ENCODE measurements around the gene LZTR1.
"Not testable (repeated sequence)": the region's sequence is repeated elsewhere in the genome, so short reads cannot be mapped to it uniquely, and the experiment has no call there.

Gene LZTR1

GRCh38 chr22:21038405-21038804 is 56.3 kb downstream of the LZTR1 start:
- Histone ChIP-seq H3K36me3 (ENCODE audit: control insufficient read depth, insufficient read depth, low read length) (no peaks in the 10 kb centered on the region), H3K9ac (ENCODE audit: low read length) (no peak overlapping the region), H3K4me3 (ENCODE audit: low read depth, low read length) (no peak overlapping the region), H3K4me1 (ENCODE audit: control insufficient read depth, insufficient read depth, low read length) (no peaks in the 10 kb centered on the region; the same call in 1 of the 2 replicates), H3K27ac (ENCODE audit: low read depth, low read length) (no peak overlapping the region), H3K27me3 (ENCODE audit: control insufficient read depth, insufficient read depth, low read length) (peaks cover 7% of the 10 kb centered on the region; the same call in 1 of the 2 replicates), H3K9me3 (ENCODE audit: control insufficient read depth, insufficient read depth, low read depth, low read length) (no peaks in the 10 kb centered on the region)

DNA sequence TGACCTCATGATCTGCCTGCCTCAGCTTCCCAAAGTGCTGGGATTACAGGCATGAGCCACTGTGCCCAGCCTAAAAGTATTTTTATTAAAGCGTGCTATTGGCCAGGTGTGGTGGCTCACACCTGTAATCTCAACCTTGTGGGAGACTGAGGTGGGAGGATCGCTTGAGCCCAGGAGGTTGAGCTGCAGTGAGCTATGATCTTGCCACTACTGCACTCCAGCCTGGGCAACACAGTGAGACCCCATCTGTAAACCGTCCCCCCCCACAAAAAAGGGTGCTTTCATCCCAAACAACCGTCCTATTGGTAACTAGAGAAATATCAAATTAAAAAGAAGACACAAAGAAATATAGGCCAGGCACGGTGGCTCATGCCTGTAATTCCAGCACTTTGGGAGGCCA is 57.1 kb downstream of the LZTR1 start:
- not testable (repeated sequence) for H3K27me3 ChIP-seq (ENCODE audit: control insufficient read depth, insufficient read depth, low read length); H3K4me1 ChIP-seq (ENCODE audit: control insufficient read depth, insufficient read depth, low read length); H3K9me3 ChIP-seq (ENCODE audit: control insufficient read depth, insufficient read depth, low read depth, low read length); H3K4me3 ChIP-seq (ENCODE audit: low read depth, low read length); H3K9ac ChIP-seq (ENCODE audit: low read length); H3K36me3 ChIP-seq (ENCODE audit: control insufficient read depth, insufficient read depth, low read length); H3K27ac ChIP-seq (ENCODE audit: low read depth, low read length)

DNA sequence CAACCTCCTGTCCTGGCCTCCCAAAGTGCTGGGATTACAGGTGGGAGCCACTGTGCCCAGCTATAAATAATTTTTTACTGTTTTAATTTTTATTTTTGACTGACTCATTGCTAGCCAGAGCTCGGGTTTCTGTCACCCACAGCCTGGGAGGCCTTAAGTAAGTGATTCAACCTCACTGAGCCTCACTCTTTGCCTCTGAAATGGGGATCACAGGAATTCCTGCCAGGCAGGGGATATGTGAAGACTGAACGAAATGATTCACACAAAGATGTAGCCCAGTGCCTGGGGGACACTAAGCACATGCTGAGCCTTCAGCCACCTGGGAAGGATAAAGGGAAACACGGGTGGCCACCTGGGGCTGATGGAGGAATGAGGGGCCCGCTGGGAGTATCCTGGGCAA is 59.8 kb downstream of the LZTR1 start:
- Histone ChIP-seq H3K9ac (ENCODE audit: low read length) (no peak overlapping the region), H3K36me3 (ENCODE audit: control insufficient read depth, insufficient read depth, low read length) (no peaks in the 10 kb centered on the region), H3K4me1 (ENCODE audit: control insufficient read depth, insufficient read depth, low read length) (peaks cover 13% of the 10 kb centered on the region), H3K27ac (ENCODE audit: low read depth, low read length) (no peak overlapping the region), H3K4me3 (ENCODE audit: low read depth, low read length) (no peak overlapping the region), H3K9me3 (ENCODE audit: control insufficient read depth, insufficient read depth, low read depth, low read length) (no peaks in the 10 kb centered on the region), H3K27me3 (ENCODE audit: control insufficient read depth, insufficient read depth, low read length) (peaks cover 7% of the 10 kb centered on the region; the same call in 1 of the 2 replicates)

GRCh38 chr22:21042978-21043859 is 61.1 kb downstream of the LZTR1 start:
- no peaks in the 10 kb centered on the region for H3K36me3 ChIP-seq (ENCODE audit: control insufficient read depth, insufficient read depth, low read length)
- H3K9ac ChIP-seq (ENCODE audit: low read length) = no peak overlapping the region
- peaks cover 7% of the 10 kb centered on the region; the same call in 1 of the 2 replicates for H3K27me3 ChIP-seq (ENCODE audit: control insufficient read depth, insufficient read depth, low read length)
- H3K9me3 ChIP-seq (ENCODE audit: control insufficient read depth, insufficient read depth, low read depth, low read length) = no peaks in the 10 kb centered on the region
- H3K27ac ChIP-seq (ENCODE audit: low read depth, low read length) = no peak overlapping the region
- peaks cover 13% of the 10 kb centered on the region for H3K4me1 ChIP-seq (ENCODE audit: control insufficient read depth, insufficient read depth, low read length)
- H3K4me3 ChIP-seq (ENCODE audit: low read depth, low read length) = no peak overlapping the region

DNA sequence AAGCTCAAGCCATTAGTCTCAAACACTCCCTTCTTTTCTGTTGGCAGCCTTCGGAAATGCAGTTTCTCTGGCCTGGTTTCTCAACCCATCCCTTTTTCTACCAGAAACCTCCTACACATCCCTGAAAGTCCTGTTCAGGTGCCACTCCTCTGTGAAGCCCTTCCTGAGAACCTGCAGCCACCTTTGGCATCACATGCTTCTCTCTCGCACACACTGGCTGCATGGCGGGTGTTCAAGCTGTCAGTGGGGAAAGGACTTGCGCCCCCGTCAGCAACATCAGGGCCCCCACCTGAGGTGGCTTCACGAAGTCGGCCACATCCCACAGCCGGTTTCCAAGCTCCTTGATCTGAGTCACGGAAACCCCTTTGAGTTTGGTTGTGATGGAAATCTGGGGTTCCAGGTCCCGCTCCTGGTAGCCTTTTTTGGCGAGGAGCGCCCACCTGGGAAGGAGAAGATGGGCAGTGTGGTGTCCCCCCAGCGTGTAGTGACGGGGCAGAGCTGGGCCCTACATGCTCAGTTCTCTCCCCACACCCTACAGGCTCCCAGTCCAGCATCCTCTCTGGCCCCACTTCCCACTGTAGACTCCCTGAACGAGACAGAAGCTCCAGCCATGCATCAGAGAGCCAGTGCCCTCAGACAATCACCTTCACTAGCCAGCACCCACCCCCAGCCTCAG is 61.9 kb downstream of the LZTR1 start:
- no peaks in the 10 kb centered on the region for H3K36me3 ChIP-seq (ENCODE audit: control insufficient read depth, insufficient read depth, low read length)
- no peak overlapping the region for H3K9ac ChIP-seq (ENCODE audit: low read length)
- peaks cover 13% of the 10 kb centered on the region for H3K4me1 ChIP-seq (ENCODE audit: control insufficient read depth, insufficient read depth, low read length)
- H3K4me3 ChIP-seq (ENCODE audit: low read depth, low read length) = no peak overlapping the region
- peaks cover 7% of the 10 kb centered on the region; the same call in 1 of the 2 replicates for H3K27me3 ChIP-seq (ENCODE audit: control insufficient read depth, insufficient read depth, low read length)
- no peak overlapping the region for H3K27ac ChIP-seq (ENCODE audit: low read depth, low read length)
- no peaks in the 10 kb centered on the region for H3K9me3 ChIP-seq (ENCODE audit: control insufficient read depth, insufficient read depth, low read depth, low read length)

DNA sequence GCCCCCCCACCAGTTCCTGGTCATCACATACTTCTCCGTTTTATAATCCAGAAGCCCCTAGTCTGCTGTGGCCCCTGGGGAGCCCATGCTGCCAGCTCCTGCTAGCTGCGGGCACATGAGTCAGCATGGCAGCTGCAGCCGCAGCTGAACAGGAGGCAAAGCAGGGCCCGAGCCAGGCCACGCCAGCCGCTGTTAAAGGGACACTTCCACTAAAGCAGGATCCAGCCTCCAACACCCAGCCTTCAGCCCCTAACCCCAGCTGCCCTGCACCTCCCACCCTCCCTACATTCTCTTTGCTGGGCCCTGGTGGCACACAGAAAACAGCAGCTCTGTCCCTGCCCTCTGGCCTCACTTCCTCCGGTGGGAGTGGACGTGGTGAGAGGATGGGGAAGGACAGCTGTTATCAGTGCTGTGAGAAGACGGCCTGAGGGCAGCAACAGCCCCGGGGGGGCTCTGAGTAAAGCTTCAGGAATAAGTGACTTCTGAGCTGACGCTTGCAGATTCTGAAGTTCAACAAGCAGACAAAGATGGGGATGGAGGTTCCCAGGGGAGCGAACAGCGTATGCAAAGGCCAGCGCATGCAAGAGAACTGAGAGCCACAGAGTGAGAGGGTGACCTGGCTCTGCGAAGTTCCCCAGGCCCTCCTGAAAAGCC is 63.0 kb downstream of the LZTR1 start:
- Histone ChIP-seq H3K9me3 (ENCODE audit: control insufficient read depth, insufficient read depth, low read depth, low read length) (no peaks in the 10 kb centered on the region), H3K9ac (ENCODE audit: low read length) (no peak overlapping the region), H3K36me3 (ENCODE audit: control insufficient read depth, insufficient read depth, low read length) (no peaks in the 10 kb centered on the region), H3K27ac (ENCODE audit: low read depth, low read length) (no peak overlapping the region), H3K4me3 (ENCODE audit: low read depth, low read length) (peak overlapping the region; percentile 80), H3K4me1 (ENCODE audit: control insufficient read depth, insufficient read depth, low read length) (peaks cover 13% of the 10 kb centered on the region), H3K27me3 (ENCODE audit: control insufficient read depth, insufficient read depth, low read length) (peaks cover 7% of the 10 kb centered on the region; the same call in 1 of the 2 replicates)

GRCh38 chr22:21045585-21046294 is 63.6 kb downstream of the LZTR1 start, which contains the start of gene LRRC74B:
Gene LRRC74B (plus strand): TSS chr22:21045946. CDS start chr22:21045987, 41 bp downstream.
- peak within 1 kb of the TSS; percentile 80 for H3K4me3 ChIP-seq (ENCODE audit: low read depth, low read length)

DNA sequence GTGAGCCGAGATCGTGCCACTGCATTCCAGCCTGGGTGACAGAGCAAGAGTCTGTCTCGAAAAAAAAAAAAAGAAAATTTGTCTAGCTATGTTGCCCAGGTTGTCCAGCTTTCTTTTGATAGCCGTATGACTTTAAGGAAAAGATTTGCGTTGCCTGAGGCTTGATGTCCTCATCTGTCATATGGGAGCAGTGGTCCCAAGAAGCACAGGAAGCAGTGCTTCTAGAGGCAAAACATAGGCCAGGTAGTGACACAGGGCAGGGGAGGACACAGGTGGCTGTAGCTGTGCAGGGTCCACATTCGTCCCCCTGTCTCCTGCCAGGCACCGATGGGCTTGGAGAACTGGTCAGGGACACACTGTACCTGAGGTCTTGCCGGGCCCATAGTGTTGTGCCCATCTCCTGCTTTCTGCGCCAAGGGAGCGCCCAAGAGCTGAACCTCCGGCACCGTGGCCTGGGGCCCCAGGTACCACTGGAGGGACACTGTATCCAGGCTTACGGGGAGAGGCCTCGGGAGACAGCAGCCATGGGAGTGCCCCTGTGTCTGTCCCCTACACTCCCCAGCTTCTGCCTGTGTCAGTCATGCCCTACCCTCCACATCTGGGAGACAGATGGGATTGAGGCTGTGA is 65.1 kb downstream of the LZTR1 start:
- Histone ChIP-seq H3K36me3 (ENCODE audit: control insufficient read depth, insufficient read depth, low read length) (no peaks in the 10 kb centered on the region), H3K9ac (ENCODE audit: low read length) (no peak overlapping the region), H3K27ac (ENCODE audit: low read depth, low read length) (no peak overlapping the region), H3K4me3 (ENCODE audit: low read depth, low read length) (no peak overlapping the region), H3K4me1 (ENCODE audit: control insufficient read depth, insufficient read depth, low read length) (peaks cover 26% of the 10 kb centered on the region), H3K9me3 (ENCODE audit: control insufficient read depth, insufficient read depth, low read depth, low read length) (no peaks in the 10 kb centered on the region), H3K27me3 (ENCODE audit: control insufficient read depth, insufficient read depth, low read length) (peaks cover 7% of the 10 kb centered on the region; the same call in 1 of the 2 replicates)

More at GRCh38 chr22:21045585-21046294, 63.6 kb downstream of the LZTR1 start, which contains the start of gene LRRC74B:
- Histone ChIP-seq H3K4me1 (ENCODE audit: control insufficient read depth, insufficient read depth, low read length) (peaks cover 13% of the 10 kb centered on the region), H3K36me3 (ENCODE audit: control insufficient read depth, insufficient read depth, low read length) (no peaks in the 10 kb centered on the region), H3K27ac (ENCODE audit: low read depth, low read length) (no peak within 1 kb of the TSS), H3K9me3 (ENCODE audit: control insufficient read depth, insufficient read depth, low read depth, low read length) (no peaks in the 10 kb centered on the region), H3K27me3 (ENCODE audit: control insufficient read depth, insufficient read depth, low read length) (peaks cover 7% of the 10 kb centered on the region; the same call in 1 of the 2 replicates), H3K9ac (ENCODE audit: low read length) (peak within 1 kb of the TSS; percentile 50)

GRCh38 chr22:21047730-21048129 is 65.6 kb downstream of the LZTR1 start:
- H3K9ac ChIP-seq (ENCODE audit: low read length) = no peak overlapping the region
- no peaks in the 10 kb centered on the region for H3K36me3 ChIP-seq (ENCODE audit: control insufficient read depth, insufficient read depth, low read length)
- peaks cover 28% of the 10 kb centered on the region for H3K4me1 ChIP-seq (ENCODE audit: control insufficient read depth, insufficient read depth, low read length)
- H3K27me3 ChIP-seq (ENCODE audit: control insufficient read depth, insufficient read depth, low read length) = peaks cover 7% of the 10 kb centered on the region; the same call in 1 of the 2 replicates
- H3K4me3 ChIP-seq (ENCODE audit: low read depth, low read length) = no peak overlapping the region
- no peaks in the 10 kb centered on the region for H3K9me3 ChIP-seq (ENCODE audit: control insufficient read depth, insufficient read depth, low read depth, low read length)
- H3K27ac ChIP-seq (ENCODE audit: low read depth, low read length) = no peak overlapping the region

- H3K9ac ChIP-seq (ENCODE audit: low read length); H3K9me3 ChIP-seq (ENCODE audit: control insufficient read depth, insufficient read depth, low read depth, low read length): not testable (repeated sequence)
Observed at GRCh38 chr22:21048448-21048847, 66.4 kb downstream of the LZTR1 start.

More at GRCh38 chr22:21048448-21048847, 66.4 kb downstream of the LZTR1 start:
- not testable (repeated sequence) for H3K27me3 ChIP-seq (ENCODE audit: control insufficient read depth, insufficient read depth, low read length); H3K36me3 ChIP-seq (ENCODE audit: control insufficient read depth, insufficient read depth, low read length); H3K4me3 ChIP-seq (ENCODE audit: low read depth, low read length); H3K27ac ChIP-seq (ENCODE audit: low read depth, low read length)
- H3K4me1 ChIP-seq (ENCODE audit: control insufficient read depth, insufficient read depth, low read length) = peaks cover 28% of the 10 kb centered on the region

Data from HUES6 (cell line).